Measurements from ENCODE around the gene FCAMR. TPM values are rescaled to one million over a fixed set of nuclear protein-coding genes. Genes with fewer than 3 reads are reported as not detected.

The FCAMR gene
- total RNA-seq, 2 experiments from 2014 or later, result not detected

- DNase-seq (no peak), ATAC-seq (no peak)
- H3K27ac Mint-ChIP-seq, result no peak overlapping the region
- peaks cover 2% of the 10 kb centered on the region for H3K27me3 Mint-ChIP-seq
- no peaks in the 10 kb centered on the region for H3K4me1 Mint-ChIP-seq (ENCODE audit: low read depth)
- no peaks in the 10 kb centered on the region for H3K9me3 Mint-ChIP-seq
- H3K4me3 Mint-ChIP-seq, result no peak overlapping the region
- no peaks in the 10 kb centered on the region for H3K36me3 Mint-ChIP-seq (ENCODE audit: low read depth)
- CTCF ChIA-PET, result interaction anchor here (1.2 to 4.7 kb wide), 3 partner anchors 8 to 131 kb away, joined by 3 to 35 read pairs (median 7); no protein-coding TSS in a partner anchor
- POLR2A ChIA-PET, result no interaction called here
- no peak for TF ChIP-seq CTCF (IDR thresholded peaks at IDR 0.05)
- intact Hi-C loops (cut with micrococcal nuclease), result no loop called here
Measured at GRCh38 chr1:206940588-206940936, 29.7 kb downstream of the FCAMR start.

GRCh38 chr1:206939841-206940587 is 30.2 kb downstream of the FCAMR start:
- POLR2A ChIA-PET, result no interaction called here

GRCh38 chr1:206939131-206939530 is 31.1 kb downstream of the FCAMR start:
- no peaks in the 10 kb centered on the region for H3K36me3 Mint-ChIP-seq (ENCODE audit: low read depth)
- H3K4me1 Mint-ChIP-seq (ENCODE audit: low read depth), result no peaks in the 10 kb centered on the region
- ChIA-PET POLR2A (no interaction called here), CTCF (interaction anchor here (1.4 to 11.7 kb wide), 2 partner anchors 8 to 43 kb away, joined by 3 to 182 read pairs; no protein-coding TSS in a partner anchor)
- ATAC-seq (no peak), DNase-seq (no peak)
- H3K27ac Mint-ChIP-seq, result no peak overlapping the region
- H3K27me3 Mint-ChIP-seq, result no peaks in the 10 kb centered on the region
- H3K4me3 Mint-ChIP-seq, result no peak overlapping the region
- intact Hi-C loops (cut with micrococcal nuclease), result no loop called here
- H3K9me3 Mint-ChIP-seq, result no peaks in the 10 kb centered on the region
- no peak for TF ChIP-seq CTCF (IDR thresholded peaks at IDR 0.05)

More at GRCh38 chr1:206939841-206940587, 30.2 kb downstream of the FCAMR start:
- no peak for DNase-seq
- Mint-ChIP-seq H3K27ac (no peak overlapping the region), H3K4me1 (ENCODE audit: low read depth) (no peaks in the 10 kb centered on the region), H3K27me3 (peaks cover 2% of the 10 kb centered on the region), H3K9me3 (no peaks in the 10 kb centered on the region), H3K36me3 (ENCODE audit: low read depth) (no peaks in the 10 kb centered on the region), H3K4me3 (no peak overlapping the region)
- no peak for TF ChIP-seq CTCF (IDR thresholded peaks at IDR 0.05)
- CTCF ChIA-PET, result interaction anchor here (1.2 to 11.7 kb wide), 4 partner anchors 8 to 42 kb away, joined by 3 to 182 read pairs (median 19); no protein-coding TSS in a partner anchor
- ATAC-seq, result no peak
- intact Hi-C loops (cut with micrococcal nuclease), result no loop called here

GRCh38 chr1:206937425-206937824 is 32.8 kb downstream of the FCAMR start:
- H3K4me1 Mint-ChIP-seq (ENCODE audit: low read depth), result peaks cover 7% of the 10 kb centered on the region
- H3K9me3 Mint-ChIP-seq, result no peaks in the 10 kb centered on the region
- no peak for TF ChIP-seq CTCF (IDR thresholded peaks at IDR 0.05)
- no peak for ATAC-seq
- H3K36me3 Mint-ChIP-seq (ENCODE audit: low read depth), result no peaks in the 10 kb centered on the region
- intact Hi-C loops (cut with micrococcal nuclease), result no loop called here
- H3K27ac Mint-ChIP-seq, result no peak overlapping the region
- POLR2A ChIA-PET, result no interaction called here
- H3K4me3 Mint-ChIP-seq, result no peak overlapping the region
- CTCF ChIA-PET, result interaction anchor here (2.8 to 13.5 kb wide), 3 partner anchors 20 to 45 kb away, joined by 13 to 289 read pairs (median 182); partner anchors contain the start of genes FCAMR and FCMR
- no peak for DNase-seq
- no peaks in the 10 kb centered on the region for H3K27me3 Mint-ChIP-seq

GRCh38 chr1:206935491-206936067 is 34.7 kb downstream of the FCAMR start:
- peak; percentile 71 for DNase-seq
- ChIA-PET CTCF (interaction anchor here (0.5 to 13.5 kb wide), 41 partner anchors 9 to 564 kb away, joined by 3 to 289 read pairs (median 3); partner anchors contain the start of genes FCAMR, FCMR, IL19 and PIGR), POLR2A (interaction anchor here (0.8 to 1.3 kb wide), 3 partner anchors 8 to 71 kb away, joined by 3 to 4 read pairs (median 3); partner anchors contain the start of gene IL20)
- Mint-ChIP-seq H3K4me3 (no peak overlapping the region), H3K36me3 (ENCODE audit: low read depth) (no peaks in the 10 kb centered on the region), H3K27ac (no peak overlapping the region), H3K4me1 (ENCODE audit: low read depth) (peaks cover 24% of the 10 kb centered on the region), H3K9me3 (no peaks in the 10 kb centered on the region), H3K27me3 (no peaks in the 10 kb centered on the region)
- peak; percentile 58 for ATAC-seq
- TF ChIP-seq CTCF (IDR thresholded peaks at IDR 0.05), result peak; percentile 75
- intact Hi-C loops (cut with micrococcal nuclease), result no loop called here

Measured in activated CD8-positive, alpha-beta T cell treated with anti-CD3 and anti-CD28 coated beads for 36 hours (primary cell).